Activated B cell treated with CpG ODN at 0.5 μM for 24 hours (primary cell): ENCODE results near the gene ZBTB1. TPM values are rescaled to one million over a fixed set of nuclear protein-coding genes. Genes with fewer than 3 reads are reported as not detected.

Source experiments
- ATAC-seq: fragments of 200-7000 bp; cut with Tn5 transposase; one replicate; pipeline ENCODE4 v1.10.0; 2021; ENCODE audit warnings: low read depth, mild to moderate bottlenecking, moderate library complexity
- CTCF ChIA-PET: fragments of 350-600 bp; sonication (Branson Sonifier 250); formaldehyde crosslinking; loops from one replicate; lab custom pipeline; 2021; ENCODE audit warnings: antibody characterized with exemption; lab: Charles Lee
- POLR2A ChIA-PET: fragments of 350-600 bp; sonication (Branson Sonifier 250); formaldehyde crosslinking; loops from one replicate; lab custom pipeline; 2021; ENCODE audit warnings: antibody characterized with exemption; lab: Charles Lee
- DNase-seq: peaks from one replicate; pipeline ENCODE4 v3.0.0; 2022
- H3K27ac Mint-ChIP-seq: one replicate; pipeline ENCODE4 v1.8.0; 2020; ENCODE audit warnings: mixed read lengths
- H3K27me3 Mint-ChIP-seq: one replicate; pipeline ENCODE4 v1.8.0; 2021; ENCODE audit warnings: mixed read lengths
- H3K36me3 Mint-ChIP-seq: one replicate; pipeline ENCODE4 v1.8.0; 2021; ENCODE audit warnings: low read depth, mixed read lengths
- H3K4me1 Mint-ChIP-seq: one replicate; pipeline ENCODE4 v1.8.0; 2021; ENCODE audit warnings: mixed read lengths
- H3K4me3 Mint-ChIP-seq: one replicate; pipeline ENCODE4 v1.8.0; 2020; ENCODE audit warnings: mild to moderate bottlenecking, mixed read lengths
- H3K9me3 Mint-ChIP-seq: one replicate; pipeline ENCODE4 v1.8.0; 2020; ENCODE audit warnings: mixed read lengths
- intact Hi-C: fragments of 100-400 bp; cut with micrococcal nuclease; formaldehyde crosslinking; loops from one replicate; pipeline ENCODE4 v1.15.1; 2024
- total RNA-seq: library from RNA; stranded (reverse); gene quantifications from 2 replicates; pipeline ENCODE4 v1.2.3, GENCODE V29; 2022
- TF ChIP-seq, protein P1 (sequence below): fragments of 200-600 bp; IDR thresholded peaks from one replicate; pipeline ENCODE4 v1.8.0; 2022; ENCODE audit warnings: antibody characterized with exemption, mild to moderate bottlenecking

The ZBTB1 gene
- total RNA-seq, 1 donor from 2014 or later, result 60.7 TPM

- no peak overlapping the region for H3K27ac Mint-ChIP-seq
- no peaks in the 10 kb centered on the region for H3K27me3 Mint-ChIP-seq
Measured at GRCh38 chr14:64463873-64464272, 40.7 kb upstream of the ZBTB1 start.

GRCh38 chr14:64464651-64465050 is 39.9 kb upstream of the ZBTB1 start:
- TF ChIP-seq, protein P1, sequence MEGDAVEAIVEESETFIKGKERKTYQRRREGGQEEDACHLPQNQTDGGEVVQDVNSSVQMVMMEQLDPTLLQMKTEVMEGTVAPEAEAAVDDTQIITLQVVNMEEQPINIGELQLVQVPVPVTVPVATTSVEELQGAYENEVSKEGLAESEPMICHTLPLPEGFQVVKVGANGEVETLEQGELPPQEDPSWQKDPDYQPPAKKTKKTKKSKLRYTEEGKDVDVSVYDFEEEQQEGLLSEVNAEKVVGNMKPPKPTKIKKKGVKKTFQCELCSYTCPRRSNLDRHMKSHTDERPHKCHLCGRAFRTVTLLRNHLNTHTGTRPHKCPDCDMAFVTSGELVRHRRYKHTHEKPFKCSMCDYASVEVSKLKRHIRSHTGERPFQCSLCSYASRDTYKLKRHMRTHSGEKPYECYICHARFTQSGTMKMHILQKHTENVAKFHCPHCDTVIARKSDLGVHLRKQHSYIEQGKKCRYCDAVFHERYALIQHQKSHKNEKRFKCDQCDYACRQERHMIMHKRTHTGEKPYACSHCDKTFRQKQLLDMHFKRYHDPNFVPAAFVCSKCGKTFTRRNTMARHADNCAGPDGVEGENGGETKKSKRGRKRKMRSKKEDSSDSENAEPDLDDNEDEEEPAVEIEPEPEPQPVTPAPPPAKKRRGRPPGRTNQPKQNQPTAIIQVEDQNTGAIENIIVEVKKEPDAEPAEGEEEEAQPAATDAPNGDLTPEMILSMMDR, result no peak
- intact Hi-C loops, result loop anchor here (1.0 to 5.0 kb wide), 4 partner anchors 7 to 77 kb away; partner anchors contain the start of genes MTHFD1 and ZBTB25
- no peak for ATAC-seq
- H3K4me3 Mint-ChIP-seq, result peak overlapping the region; percentile 86
- peaks cover 8% of the 10 kb centered on the region for H3K36me3 Mint-ChIP-seq
- H3K27ac Mint-ChIP-seq, result peak overlapping the region; percentile 77
- DNase-seq, result no peak
- no peaks in the 10 kb centered on the region for H3K9me3 Mint-ChIP-seq
- POLR2A ChIA-PET, result interaction anchor here (1.0 to 3.6 kb wide), 3 partner anchors 19 to 126 kb away, joined by 4 to 24 read pairs (median 15); partner anchors contain the start of genes ZBTB1 and ZBTB25
- H3K27me3 Mint-ChIP-seq, result no peaks in the 10 kb centered on the region
- peaks cover 57% of the 10 kb centered on the region for H3K4me1 Mint-ChIP-seq
- CTCF ChIA-PET, result interaction anchor here (0.9 to 4.2 kb wide), 3 partner anchors 13 to 121 kb away, joined by 3 to 26 read pairs (median 3); no protein-coding TSS in a partner anchor

More at GRCh38 chr14:64463873-64464272, 40.7 kb upstream of the ZBTB1 start:
- TF ChIP-seq, protein P1, result no peak
- intact Hi-C loops, result no loop called here
- H3K36me3 Mint-ChIP-seq, result peaks cover 16% of the 10 kb centered on the region
- peaks cover 64% of the 10 kb centered on the region for H3K4me1 Mint-ChIP-seq
- H3K9me3 Mint-ChIP-seq, result no peaks in the 10 kb centered on the region
- POLR2A ChIA-PET, result interaction anchor here (0.5 to 3.6 kb wide), 9 partner anchors 9 to 125 kb away, joined by 3 to 24 read pairs (median 5); partner anchors contain the start of genes MTHFD1, ZBTB1 and ZBTB25
- ATAC-seq (no peak), DNase-seq (no peak)
- CTCF ChIA-PET, result interaction anchor here (0.9 to 4.2 kb wide), 4 partner anchors 15 to 120 kb away, joined by 3 to 26 read pairs (median 6); no protein-coding TSS in a partner anchor
- no peak overlapping the region for H3K4me3 Mint-ChIP-seq

DNA sequence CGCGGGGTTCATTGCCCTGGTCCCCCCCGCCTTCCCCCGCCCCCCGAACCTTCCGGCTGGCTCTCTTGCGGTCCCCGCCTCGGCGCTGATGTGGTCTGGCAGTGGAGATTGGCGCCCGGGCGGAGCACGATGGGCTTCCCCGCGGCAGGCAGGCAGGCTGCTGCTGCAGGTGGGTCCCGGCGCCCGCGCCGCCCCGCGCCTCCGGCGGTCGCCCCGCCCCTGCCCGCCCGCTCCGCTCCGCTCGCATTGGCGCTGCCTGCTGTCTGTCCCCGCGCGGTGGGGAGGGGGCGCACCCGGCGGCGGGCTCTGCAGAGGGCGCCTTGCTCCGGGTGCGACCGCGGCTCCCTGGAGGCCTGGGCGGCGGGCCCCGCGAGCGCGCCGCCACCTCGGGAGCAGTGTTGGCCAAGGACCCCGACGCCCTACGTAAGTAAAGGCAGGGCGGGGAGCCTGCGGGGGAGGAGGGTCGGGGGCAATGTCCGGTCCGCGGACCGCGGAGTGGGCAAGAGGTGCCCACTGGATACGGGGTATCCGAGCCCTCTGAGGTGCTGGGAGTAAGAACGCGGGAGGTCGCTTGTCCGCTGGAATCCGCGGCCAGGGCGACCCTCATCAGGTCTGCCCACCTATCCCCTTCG is 39.3 kb upstream of the ZBTB1 start, which contains the start of gene AKAP5:
AKAP5 (plus strand) TSS at position 309 of the 632 bp plus-strand sequence. CDS start 2,896 bp downstream, outside the sequence.
- intact Hi-C loops, result loop anchor here (1.0 to 5.0 kb wide), 4 partner anchors 8 to 78 kb away; partner anchors contain the start of genes MTHFD1 and ZBTB25
- ChIA-PET POLR2A (interaction anchor here (1.0 to 3.6 kb wide), 9 partner anchors 13 to 128 kb away, joined by 3 to 24 read pairs (median 7); partner anchors contain the start of genes HSPA2, ZBTB1 and ZBTB25), CTCF (interaction anchor here (0.8 to 4.2 kb wide), 7 partner anchors 13 to 122 kb away, joined by 3 to 26 read pairs (median 11); no protein-coding TSS in a partner anchor)
- Mint-ChIP-seq H3K9me3 (no peaks in the 10 kb centered on the region), H3K4me1 (peaks cover 51% of the 10 kb centered on the region), H3K27ac (peak within 1 kb of the TSS; percentile 80), H3K27me3 (no peaks in the 10 kb centered on the region), H3K4me3 (peak within 1 kb of the TSS; percentile 86), H3K36me3 (peaks cover 3% of the 10 kb centered on the region)
- TF ChIP-seq, protein P1, result no peak
- peak; percentile 91 for ATAC-seq
- DNase-seq, result peak; percentile 67

- H3K36me3 Mint-ChIP-seq, result peaks cover 2% of the 10 kb centered on the region
- H3K4me3 Mint-ChIP-seq, result peak overlapping the region; percentile 83
- no peaks in the 10 kb centered on the region for H3K27me3 Mint-ChIP-seq
- H3K27ac Mint-ChIP-seq, result peak overlapping the region; percentile 80
- intact Hi-C loops, result loop anchor here (1.0 to 5.0 kb wide), 4 partner anchors 9 to 79 kb away; partner anchors contain the start of genes MTHFD1 and ZBTB25
- peaks cover 51% of the 10 kb centered on the region for H3K4me1 Mint-ChIP-seq
- TF ChIP-seq, protein P1, result no peak
- POLR2A ChIA-PET, result interaction anchor here (0.8 to 2.4 kb wide), 8 partner anchors 12 to 128 kb away, joined by 3 to 17 read pairs (median 6); partner anchors contain the start of genes HSPA2 and ZBTB25
- ATAC-seq (no peak), DNase-seq (no peak)
- H3K9me3 Mint-ChIP-seq, result no peaks in the 10 kb centered on the region
- CTCF ChIA-PET, result interaction anchor here (0.8 to 3.2 kb wide), 6 partner anchors 13 to 122 kb away, joined by 3 to 16 read pairs (median 7); no protein-coding TSS in a partner anchor
Measured at GRCh38 chr14:64465831-64466554, 38.6 kb upstream of the ZBTB1 start.
